Measurements from ENCODE around the gene TRPT1. TPM values are rescaled to one million over a fixed set of nuclear protein-coding genes. Genes with fewer than 3 reads are reported as not detected.

TRPT1 gene
- total and polyA plus RNA-seq, 2 donors from 2014 or later, result 39.2 to 103 TPM

DNA sequence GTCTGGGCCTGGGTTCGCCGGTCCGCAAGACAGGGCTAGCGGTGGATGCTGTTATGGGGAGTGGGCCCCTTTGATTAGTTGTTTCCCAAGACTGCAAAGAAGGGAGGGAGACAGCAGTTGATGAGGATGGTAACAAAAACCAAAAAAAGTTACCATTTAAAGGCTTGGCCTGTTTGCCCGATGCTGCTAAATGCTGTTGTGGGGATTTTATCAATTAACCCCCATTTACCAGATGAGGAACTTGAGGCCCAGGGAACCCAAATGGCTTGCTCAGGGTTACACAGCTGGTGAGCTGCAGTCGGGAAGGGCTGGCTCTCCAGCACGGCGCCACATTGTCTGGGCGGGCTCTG, 3.4 kb downstream of the TRPT1 start:
- no peaks in the 10 kb centered on the region for H3K9me3 ChIP-seq (ENCODE audit: control insufficient read depth in 2 of 3, insufficient read depth in 1 of 3, low read length in 3 of 3)
- H3K27me3 ChIP-seq (ENCODE audit: control insufficient read depth, insufficient read depth, low read length), result no peaks in the 10 kb centered on the region
- no peak overlapping the region for H3K27ac ChIP-seq (ENCODE audit: low read depth in 2 of 2, low read length in 2 of 2)
- DNase-seq (no peak), FAIRE-seq (no peak)
- peaks cover 0 to 22% (median 10%) of the 10 kb centered on the region in 3 donors for H3K4me1 ChIP-seq (ENCODE audit: control insufficient read depth in 2 of 3, insufficient read depth in 2 of 3, low read depth in 1 of 3, low read length in 3 of 3)
- no peaks in the 10 kb centered on the region for H3K36me3 ChIP-seq (ENCODE audit: control insufficient read depth in 2 of 3, insufficient read depth in 3 of 3, low read length in 3 of 3)
- H3K4me3 ChIP-seq (ENCODE audit: low read length in 3 of 3), result no peak overlapping the region
- intact Hi-C loops (cut with DNase I), result no loop called here
- TF ChIP-seq, protein P1, sequence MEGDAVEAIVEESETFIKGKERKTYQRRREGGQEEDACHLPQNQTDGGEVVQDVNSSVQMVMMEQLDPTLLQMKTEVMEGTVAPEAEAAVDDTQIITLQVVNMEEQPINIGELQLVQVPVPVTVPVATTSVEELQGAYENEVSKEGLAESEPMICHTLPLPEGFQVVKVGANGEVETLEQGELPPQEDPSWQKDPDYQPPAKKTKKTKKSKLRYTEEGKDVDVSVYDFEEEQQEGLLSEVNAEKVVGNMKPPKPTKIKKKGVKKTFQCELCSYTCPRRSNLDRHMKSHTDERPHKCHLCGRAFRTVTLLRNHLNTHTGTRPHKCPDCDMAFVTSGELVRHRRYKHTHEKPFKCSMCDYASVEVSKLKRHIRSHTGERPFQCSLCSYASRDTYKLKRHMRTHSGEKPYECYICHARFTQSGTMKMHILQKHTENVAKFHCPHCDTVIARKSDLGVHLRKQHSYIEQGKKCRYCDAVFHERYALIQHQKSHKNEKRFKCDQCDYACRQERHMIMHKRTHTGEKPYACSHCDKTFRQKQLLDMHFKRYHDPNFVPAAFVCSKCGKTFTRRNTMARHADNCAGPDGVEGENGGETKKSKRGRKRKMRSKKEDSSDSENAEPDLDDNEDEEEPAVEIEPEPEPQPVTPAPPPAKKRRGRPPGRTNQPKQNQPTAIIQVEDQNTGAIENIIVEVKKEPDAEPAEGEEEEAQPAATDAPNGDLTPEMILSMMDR (IDR thresholded peaks at IDR 0.05; ENCODE audit: borderline replicate concordance, extremely low read depth, insufficient read depth), result no peak
- H3K9ac ChIP-seq (ENCODE audit: low read length in 3 of 3), result no peak overlapping the region

- Histone ChIP-seq H3K4me1 (ENCODE audit: control insufficient read depth in 2 of 3, insufficient read depth in 2 of 3, low read depth in 1 of 3, low read length in 3 of 3) (peaks cover 0 to 9% (median 0%) of the 10 kb centered on the region in 3 donors), H3K9me3 (ENCODE audit: control insufficient read depth in 2 of 3, insufficient read depth in 1 of 3, low read length in 3 of 3) (no peaks in the 10 kb centered on the region), H3K27me3 (ENCODE audit: control insufficient read depth, insufficient read depth, low read length) (no peaks in the 10 kb centered on the region), H3K36me3 (ENCODE audit: control insufficient read depth in 2 of 3, insufficient read depth in 3 of 3, low read length in 3 of 3) (no peaks in the 10 kb centered on the region), H3K9ac (ENCODE audit: low read length in 3 of 3) (no peak overlapping the region), H3K4me3 (ENCODE audit: low read length in 3 of 3) (no peak overlapping the region), H3K27ac (ENCODE audit: low read depth in 2 of 2, low read length in 2 of 2) (no peak overlapping the region)
- FAIRE-seq (no peak), DNase-seq (peak in 1 of 5 donors; percentile 48)
- intact Hi-C loops (cut with DNase I), result no loop called here
- TF ChIP-seq, protein P1 (IDR thresholded peaks at IDR 0.05; ENCODE audit: borderline replicate concordance, extremely low read depth, insufficient read depth), result no peak
Measured at GRCh38 chr11:64220798-64221197, 5.2 kb downstream of the TRPT1 start.

DNA sequence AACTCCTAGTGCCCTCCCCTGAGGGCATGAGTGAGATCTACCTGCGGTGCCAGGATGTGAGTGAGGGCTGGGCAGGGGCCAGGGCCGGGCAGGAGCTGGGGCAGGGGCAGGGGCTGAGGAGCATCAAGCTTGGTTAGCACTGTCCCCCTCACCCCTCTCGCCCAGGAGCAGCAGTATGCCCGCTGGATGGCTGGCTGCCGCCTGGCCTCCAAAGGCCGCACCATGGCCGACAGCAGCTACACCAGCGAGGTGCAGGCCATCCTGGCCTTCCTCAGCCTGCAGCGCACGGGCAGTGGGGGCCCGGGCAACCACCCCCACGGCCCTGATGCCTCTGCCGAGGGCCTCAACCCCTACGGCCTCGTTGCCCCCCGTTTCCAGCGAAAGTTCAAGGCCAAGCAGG, 5.7 kb downstream of the TRPT1 start:
- H3K27me3 ChIP-seq (ENCODE audit: control insufficient read depth, insufficient read depth, low read length), result no peaks in the 10 kb centered on the region
- H3K9me3 ChIP-seq (ENCODE audit: control insufficient read depth in 2 of 3, insufficient read depth in 1 of 3, low read length in 3 of 3), result no peaks in the 10 kb centered on the region
- FAIRE-seq, result no peak
- peaks cover 0 to 7% (median 0%) of the 10 kb centered on the region in 3 donors for H3K4me1 ChIP-seq (ENCODE audit: control insufficient read depth in 2 of 3, insufficient read depth in 2 of 3, low read depth in 1 of 3, low read length in 3 of 3)
- H3K27ac ChIP-seq (ENCODE audit: low read depth in 2 of 2, low read length in 2 of 2), result no peak overlapping the region
- peak in 1 of 5 donors; percentile 72 for DNase-seq
- no peaks in the 10 kb centered on the region for H3K36me3 ChIP-seq (ENCODE audit: control insufficient read depth in 2 of 3, insufficient read depth in 3 of 3, low read length in 3 of 3)
- H3K9ac ChIP-seq (ENCODE audit: low read length in 3 of 3), result no peak overlapping the region
- TF ChIP-seq, protein P1 (IDR thresholded peaks at IDR 0.05; ENCODE audit: borderline replicate concordance, extremely low read depth, insufficient read depth), result no peak
- intact Hi-C loops (cut with DNase I), result no loop called here
- no peak overlapping the region for H3K4me3 ChIP-seq (ENCODE audit: low read length in 3 of 3)

DNA sequence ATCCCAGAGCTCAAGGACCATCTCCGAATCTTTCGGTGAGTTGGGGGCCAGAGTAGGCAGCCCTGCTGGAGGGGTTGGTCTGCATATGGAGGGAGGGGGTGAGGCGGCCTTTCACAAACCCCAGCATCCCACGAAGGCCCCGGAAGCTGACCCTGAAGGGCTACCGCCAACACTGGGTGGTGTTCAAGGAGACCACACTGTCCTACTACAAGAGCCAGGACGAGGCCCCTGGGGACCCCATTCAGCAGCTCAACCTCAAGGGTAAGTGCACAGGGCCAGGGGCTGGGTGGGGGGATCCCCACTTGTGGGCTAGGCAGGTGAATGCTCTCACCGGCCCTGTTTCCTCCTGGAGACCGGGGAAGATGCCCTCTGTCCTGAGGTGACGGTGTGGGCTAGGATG, 6.2 kb downstream of the TRPT1 start:
- Histone ChIP-seq H3K27ac (ENCODE audit: low read depth in 2 of 2, low read length in 2 of 2) (no peak overlapping the region), H3K9ac (ENCODE audit: low read length in 3 of 3) (no peak overlapping the region), H3K27me3 (ENCODE audit: control insufficient read depth, insufficient read depth, low read length) (no peaks in the 10 kb centered on the region), H3K9me3 (ENCODE audit: control insufficient read depth in 2 of 3, insufficient read depth in 1 of 3, low read length in 3 of 3) (no peaks in the 10 kb centered on the region), H3K36me3 (ENCODE audit: control insufficient read depth in 2 of 3, insufficient read depth in 3 of 3, low read length in 3 of 3) (no peaks in the 10 kb centered on the region), H3K4me1 (ENCODE audit: control insufficient read depth in 2 of 3, insufficient read depth in 2 of 3, low read depth in 1 of 3, low read length in 3 of 3) (peaks cover 0 to 1% (median 0%) of the 10 kb centered on the region in 3 donors), H3K4me3 (ENCODE audit: low read length in 3 of 3) (no peak overlapping the region)
- DNase-seq (peak in 1 of 5 donors; percentile 34), FAIRE-seq (no peak)
- TF ChIP-seq, protein P1 (IDR thresholded peaks at IDR 0.05; ENCODE audit: borderline replicate concordance, extremely low read depth, insufficient read depth), result no peak
- intact Hi-C loops (cut with DNase I), result no loop called here
